OCI-LY1 (cell line): Measurements from ENCODE around the gene JMJD1C.

Source experiments
- CTCF ChIP-seq: fragments of 200-600 bp; sonication (generic), shearing (Covaris generic); IDR thresholded peaks from 2 replicates; pipeline ENCODE4 v1.5.1; 2017; ENCODE audit warnings: mild to moderate bottlenecking, antibody characterized with exemption, low read length, moderate library complexity, mixed read lengths
- EZH2 ChIP-seq: fragments of 200-600 bp; sonication (generic), shearing (Covaris generic); IDR thresholded peaks from 2 replicates; pipeline ENCODE4 v1.8.0; 2017; ENCODE audit warnings: borderline replicate concordance, mixed run types, mild to moderate bottlenecking, antibody characterized with exemption, low read length, moderate library complexity, mixed read lengths

DNA sequence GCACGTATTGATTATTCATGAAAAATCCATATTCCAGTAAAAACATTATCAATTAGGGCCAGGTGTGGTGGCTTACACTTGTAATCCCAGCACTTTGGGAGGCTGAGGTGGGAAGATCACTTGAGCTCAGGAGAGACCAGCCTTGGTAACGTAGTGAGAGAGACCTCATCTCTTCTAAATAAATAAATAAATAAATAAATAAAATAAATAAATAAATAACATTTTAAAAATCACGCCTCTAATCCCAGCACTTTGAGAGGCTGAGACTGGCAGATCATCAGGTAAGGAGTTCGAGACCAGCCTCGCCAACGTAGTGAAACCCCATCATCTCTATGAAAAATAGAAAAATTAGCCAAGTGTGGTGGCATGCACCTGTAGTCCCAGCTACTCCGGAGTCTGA lies 300.5 kb downstream of the JMJD1C start:
- TF ChIP-seq CTCF = no peak
- TF ChIP-seq EZH2 = no peak
